ENCODE measurements around the gene NECTIN2. TPM values are rescaled to one million over a fixed set of nuclear protein-coding genes. Genes with fewer than 3 reads are reported as not detected.

NECTIN2 gene
- total and polyA plus RNA-seq, 2 experiments from 2014 or later, result 60.5 to 71.7 TPM

DNA sequence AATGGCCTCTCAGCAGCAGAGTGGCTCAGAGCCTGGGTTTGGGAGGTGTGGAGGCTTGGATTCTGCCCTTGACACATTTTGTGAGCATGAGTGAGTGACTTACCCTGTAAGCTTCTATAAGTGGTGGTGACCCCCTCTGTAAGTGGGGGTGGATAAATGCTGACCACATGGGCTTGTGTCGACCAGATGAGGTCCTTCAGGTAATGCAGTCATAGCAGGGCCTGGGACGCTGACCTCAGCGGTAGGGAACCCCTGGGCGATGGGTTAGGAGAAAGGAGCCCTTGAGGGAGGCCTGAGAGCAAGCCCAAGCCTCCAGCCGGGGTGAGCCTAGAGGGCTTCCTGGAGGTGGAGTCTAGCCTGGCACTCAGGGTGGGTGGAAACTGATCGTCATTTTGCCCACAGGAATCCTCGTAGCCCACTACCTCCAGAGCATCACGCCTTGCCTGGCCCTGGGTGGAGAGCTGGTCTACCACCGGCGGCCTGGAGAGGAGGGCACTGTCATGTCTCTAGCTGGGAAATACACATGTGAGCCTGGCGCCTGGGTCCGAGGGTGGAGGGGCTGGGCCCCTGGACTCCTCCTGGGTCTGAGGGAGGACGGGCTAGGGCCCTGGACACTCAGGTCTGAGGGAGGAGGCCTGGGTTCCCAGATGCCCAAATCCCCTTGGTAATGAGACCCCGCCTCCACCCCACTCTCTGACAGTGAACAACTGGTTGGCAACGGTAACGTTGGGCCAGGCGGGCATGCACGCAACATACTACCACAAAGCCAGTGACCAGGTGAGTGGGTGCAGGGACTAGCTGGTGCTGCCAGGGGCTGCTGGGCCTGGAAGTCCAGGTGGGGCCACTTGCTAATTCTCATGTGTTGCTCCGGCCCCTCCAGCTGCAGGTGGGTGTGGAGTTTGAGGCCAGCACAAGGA lies 54.5 kb downstream of the NECTIN2 start:
- H2AFZ ChIP-seq, result no peak overlapping the region
- peaks cover 11% of the 10 kb centered on the region; the same call in 1 of the 2 replicates for H3K79me2 ChIP-seq (ENCODE audit: insufficient read depth)
- DNase-seq, result no peak
- no peak overlapping the region for H3K4me3 ChIP-seq
- WGBS, 2 experiments (ENCODE audit: low coverage in 1 of 2, low lambda C conversion rate in 2 of 2, missing lambda C conversion rate in 2 of 2), result 93 to 95% methylated on average over 18 to 19 of the region's 19 CpGs
- in situ Hi-C loops (cut with MboI), result no loop called here
- H4K20me1 ChIP-seq (ENCODE audit: insufficient read depth), result no peaks in the 10 kb centered on the region
- H3K9ac ChIP-seq, result no peak overlapping the region
- TF ChIP-seq EZH2 (IDR thresholded peaks at IDR 0.05; ENCODE audit: insufficient read depth, poor library complexity, severe bottlenecking) (no peak), EZH2phosphoT487 (IDR thresholded peaks at IDR 0.05; ENCODE audit: insufficient read depth, low read depth) (no peak)
- H3K4me1 ChIP-seq (ENCODE audit: insufficient read depth), result no peaks in the 10 kb centered on the region; the same call in 1 of the 2 replicates
- no peaks in the 10 kb centered on the region for H3K9me3 ChIP-seq (ENCODE audit: low read depth)
- H3K4me2 ChIP-seq (ENCODE audit: unreplicated experiment), result no peak overlapping the region
- H3K27ac ChIP-seq, result no peak overlapping the region
- no peaks in the 10 kb centered on the region for H3F3A ChIP-seq (ENCODE audit: insufficient read depth)
- no peaks in the 10 kb centered on the region; the same call in 1 of the 2 replicates for H3K36me3 ChIP-seq (ENCODE audit: low read depth)
- peaks cover 7% of the 10 kb centered on the region for H3K27me3 ChIP-seq (replicated peaks; ENCODE audit: insufficient read depth)
- no peaks in the 10 kb centered on the region for H3K9me2 ChIP-seq (ENCODE audit: insufficient read depth)

DNA sequence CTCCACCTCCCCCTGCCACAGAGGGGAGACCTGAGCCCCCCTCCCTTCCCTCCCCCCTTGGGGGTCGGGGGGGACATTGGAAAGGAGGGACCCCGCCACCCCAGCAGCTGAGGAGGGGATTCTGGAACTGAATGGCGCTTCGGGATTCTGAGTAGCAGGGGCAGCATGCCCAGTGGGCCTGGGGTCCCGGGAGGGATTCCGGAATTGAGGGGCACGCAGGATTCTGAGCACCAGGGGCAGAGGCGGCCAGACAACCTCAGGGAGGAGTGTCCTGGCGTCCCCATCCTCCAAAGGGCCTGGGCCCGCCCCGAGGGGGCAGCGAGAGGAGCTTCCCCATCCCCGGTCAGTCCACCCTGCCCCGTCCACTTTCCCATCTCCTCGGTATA lies 57.1 kb downstream of the NECTIN2 start:
- Histone ChIP-seq H3K27ac (no peak overlapping the region), H3K9me3 (ENCODE audit: low read depth) (no peaks in the 10 kb centered on the region), H3F3A (ENCODE audit: insufficient read depth) (no peaks in the 10 kb centered on the region), H3K27me3 (replicated peaks; ENCODE audit: insufficient read depth) (peaks cover 14% of the 10 kb centered on the region), H3K79me2 (ENCODE audit: insufficient read depth) (no peaks in the 10 kb centered on the region), H4K20me1 (ENCODE audit: insufficient read depth) (no peaks in the 10 kb centered on the region), H3K9me2 (ENCODE audit: insufficient read depth) (no peaks in the 10 kb centered on the region), H3K4me3 (no peak overlapping the region), H2AFZ (no peak overlapping the region), H3K36me3 (ENCODE audit: low read depth) (no peaks in the 10 kb centered on the region; the same call in 1 of the 2 replicates), H3K4me1 (ENCODE audit: insufficient read depth) (no peaks in the 10 kb centered on the region; the same call in 1 of the 2 replicates), H3K4me2 (ENCODE audit: unreplicated experiment) (no peak overlapping the region), H3K9ac (no peak overlapping the region)
- 69 to 73% methylated on average over 11 to 15 of the region's 15 CpGs for WGBS, 2 experiments (ENCODE audit: low coverage in 1 of 2, low lambda C conversion rate in 2 of 2, missing lambda C conversion rate in 2 of 2)
- no peak for DNase-seq
- TF ChIP-seq EZH2phosphoT487 (IDR thresholded peaks at IDR 0.05; ENCODE audit: insufficient read depth, low read depth) (no peak), EZH2 (IDR thresholded peaks at IDR 0.05; ENCODE audit: insufficient read depth, poor library complexity, severe bottlenecking) (no peak)
- in situ Hi-C loops (cut with MboI), result no loop called here

DNA sequence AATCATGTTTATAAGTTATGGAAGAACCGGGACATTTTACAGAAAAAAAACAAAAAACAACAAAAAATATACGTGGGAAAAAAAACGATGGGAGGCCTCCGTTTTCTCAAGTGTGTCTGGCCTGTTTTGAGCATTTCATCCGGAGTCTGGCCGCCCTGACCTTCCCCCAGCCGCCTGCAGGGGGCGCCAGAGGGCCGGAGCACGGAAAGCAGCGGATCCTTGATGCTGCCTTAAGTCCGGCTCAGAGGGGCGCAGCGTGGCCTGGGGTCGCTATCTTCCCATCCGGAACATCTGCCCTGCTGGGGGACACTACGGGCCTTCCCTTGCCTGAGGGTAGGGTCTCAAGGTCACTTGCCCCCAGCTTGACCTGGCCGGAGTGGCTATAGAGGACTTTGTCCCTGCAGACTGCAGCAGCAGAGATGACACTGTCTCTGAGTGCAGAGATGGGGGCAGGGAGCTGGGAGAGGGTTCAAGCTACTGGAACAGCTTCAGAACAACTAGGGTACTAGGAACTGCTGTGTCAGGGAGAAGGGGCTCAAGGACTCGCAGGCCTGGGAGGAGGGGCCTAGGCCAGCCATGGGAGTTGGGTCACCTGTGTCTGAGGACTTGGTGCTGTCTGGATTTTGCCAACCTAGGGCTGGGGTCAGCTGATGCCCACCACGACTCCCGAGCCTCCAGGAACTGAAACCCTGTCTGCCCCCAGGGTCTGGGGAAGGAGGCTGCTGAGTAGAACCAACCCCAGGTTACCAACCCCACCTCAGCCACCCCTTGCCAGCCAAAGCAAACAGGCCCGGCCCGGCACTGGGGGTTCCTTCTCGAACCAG lies 57.7 kb downstream of the NECTIN2 start:
- Histone ChIP-seq H4K20me1 (ENCODE audit: insufficient read depth) (no peaks in the 10 kb centered on the region), H3K36me3 (ENCODE audit: low read depth) (no peaks in the 10 kb centered on the region; the same call in 1 of the 2 replicates), H3K79me2 (ENCODE audit: insufficient read depth) (no peaks in the 10 kb centered on the region), H3K27me3 (replicated peaks; ENCODE audit: insufficient read depth) (peaks cover 14% of the 10 kb centered on the region), H2AFZ (no peak overlapping the region), H3K27ac (no peak overlapping the region), H3K4me1 (ENCODE audit: insufficient read depth) (no peaks in the 10 kb centered on the region; the same call in 1 of the 2 replicates), H3K9me2 (ENCODE audit: insufficient read depth) (no peaks in the 10 kb centered on the region), H3K9ac (no peak overlapping the region), H3K4me2 (ENCODE audit: unreplicated experiment) (no peak overlapping the region), H3F3A (ENCODE audit: insufficient read depth) (no peaks in the 10 kb centered on the region), H3K4me3 (no peak overlapping the region), H3K9me3 (ENCODE audit: low read depth) (no peaks in the 10 kb centered on the region)
- WGBS, 2 experiments (ENCODE audit: low coverage in 1 of 2, low lambda C conversion rate in 2 of 2, missing lambda C conversion rate in 2 of 2), result 10 to 17% methylated on average over 24 of the region's 24 CpGs
- TF ChIP-seq EZH2 (IDR thresholded peaks at IDR 0.05; ENCODE audit: insufficient read depth, poor library complexity, severe bottlenecking), result no peak
- no peak for TF ChIP-seq EZH2phosphoT487 (IDR thresholded peaks at IDR 0.05; ENCODE audit: insufficient read depth, low read depth)
- peak; percentile 63 for DNase-seq
- in situ Hi-C loops (cut with MboI), result no loop called here

DNA sequence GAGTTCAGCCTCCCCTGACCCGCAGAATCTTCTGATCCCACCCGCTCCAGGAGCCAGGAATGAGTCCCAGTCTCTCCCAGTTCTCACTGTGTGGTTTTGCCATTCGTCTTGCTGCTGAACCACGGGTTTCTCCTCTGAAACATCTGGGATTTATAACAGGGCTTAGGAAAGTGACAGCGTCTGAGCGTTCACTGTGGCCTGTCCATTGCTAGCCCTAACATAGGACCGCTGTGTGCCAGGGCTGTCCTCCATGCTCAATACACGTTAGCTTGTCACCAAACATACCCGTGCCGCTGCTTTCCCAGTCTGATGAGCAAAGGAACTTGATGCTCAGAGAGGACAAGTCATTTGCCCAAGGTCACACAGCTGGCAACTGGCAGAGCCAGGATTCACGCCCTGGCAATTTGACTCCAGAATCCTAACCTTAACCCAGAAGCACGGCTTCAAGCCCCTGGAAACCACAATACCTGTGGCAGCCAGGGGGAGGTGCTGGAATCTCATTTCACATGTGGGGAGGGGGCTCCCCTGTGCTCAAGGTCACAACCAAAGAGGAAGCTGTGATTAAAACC lies 58.4 kb downstream of the NECTIN2 start:
- in situ Hi-C loops (cut with MboI), result no loop called here
- Histone ChIP-seq H3K4me1 (ENCODE audit: insufficient read depth) (no peaks in the 10 kb centered on the region; the same call in 1 of the 2 replicates), H3K9me3 (ENCODE audit: low read depth) (no peaks in the 10 kb centered on the region), H3K4me3 (no peak overlapping the region), H3K9ac (no peak overlapping the region), H3K4me2 (ENCODE audit: unreplicated experiment) (no peak overlapping the region), H3K79me2 (ENCODE audit: insufficient read depth) (no peaks in the 10 kb centered on the region), H3K27me3 (replicated peaks; ENCODE audit: insufficient read depth) (peaks cover 14% of the 10 kb centered on the region), H3K27ac (no peak overlapping the region), H4K20me1 (ENCODE audit: insufficient read depth) (no peaks in the 10 kb centered on the region), H3K9me2 (ENCODE audit: insufficient read depth) (no peaks in the 10 kb centered on the region), H2AFZ (no peak overlapping the region), H3K36me3 (ENCODE audit: low read depth) (no peaks in the 10 kb centered on the region; the same call in 1 of the 2 replicates), H3F3A (ENCODE audit: insufficient read depth) (no peaks in the 10 kb centered on the region)
- WGBS, 2 experiments (ENCODE audit: low coverage in 1 of 2, low lambda C conversion rate in 2 of 2, missing lambda C conversion rate in 2 of 2), result 35 to 39% methylated on average over 12 of the region's 12 CpGs
- TF ChIP-seq EZH2phosphoT487 (IDR thresholded peaks at IDR 0.05; ENCODE audit: insufficient read depth, low read depth), result no peak
- TF ChIP-seq EZH2 (IDR thresholded peaks at IDR 0.05; ENCODE audit: insufficient read depth, poor library complexity, severe bottlenecking), result no peak
- no peak for DNase-seq

Measured in GM23248 (cell line).